IPS DF 6.9 (cell line): Measurements from ENCODE around the gene TEX10.

Experiments
- DNase-seq: peaks from one replicate; pipeline ENCODE4 v3.0.0-alpha.2; 2013; ENCODE audit warnings: low read depth, low spot score
- H3K27ac ChIP-seq: one replicate; pipeline ENCODE4 v1.5.1; 2013; ENCODE audit warnings: low read length, control low read depth
- H3K27me3 ChIP-seq: 2 replicates; pipeline ENCODE4 v1.6.1; 2013; ENCODE audit warnings: mild to moderate bottlenecking, low read length; ENCODE audit not compliant: control insufficient read depth, insufficient read depth
- H3K36me3 ChIP-seq: 2 replicates; pipeline ENCODE4 v1.6.1; 2013; ENCODE audit warnings: low read length; ENCODE audit not compliant: control insufficient read depth, insufficient read depth
- H3K4me1 ChIP-seq: 2 replicates; pipeline ENCODE4 v1.6.1; 2013; ENCODE audit warnings: low read length; ENCODE audit not compliant: control insufficient read depth, insufficient read depth
- H3K4me3 ChIP-seq: 2 replicates; pipeline ENCODE4 v1.5.1; 2013; ENCODE audit warnings: mild to moderate bottlenecking, low read length
- H3K9me3 ChIP-seq: 2 replicates; pipeline ENCODE4 v1.6.1; 2013; ENCODE audit warnings: low read length, inconsistent platforms; ENCODE audit not compliant: control insufficient read depth, insufficient read depth
- WGBS: extraction: QIAGEN DNeasy Blood & Tissue Kit; methylation state at CpG from one replicate; pipeline ENCODE4 v1.1.7; 2013; ENCODE audit warnings: mixed read lengths, missing lambda C conversion rate; ENCODE audit not compliant: insufficient read length, insufficient coverage; 5-methylcytosine and 5-hydroxymethylcytosine counted together

Gene TEX10

GRCh38 chr9:100290714-100291113 lies 62.0 kb downstream of the TEX10 start:
- Histone ChIP-seq H3K36me3 (no peaks in the 10 kb centered on the region), H3K4me1 (no peaks in the 10 kb centered on the region), H3K9me3 (no peaks in the 10 kb centered on the region; the same call in 1 of the 2 replicates), H3K27ac (no peak overlapping the region), H3K4me3 (no peak overlapping the region), H3K27me3 (no peaks in the 10 kb centered on the region)
- no peak for DNase-seq
- WGBS, result no CpG with 5 or more reads among the region's 4 CpGs

- H3K36me3 ChIP-seq, result no peaks in the 10 kb centered on the region
- no peaks in the 10 kb centered on the region for H3K4me1 ChIP-seq
- WGBS, result no CpG with 5 or more reads among the region's 5 CpGs
- H3K9me3 ChIP-seq, result no peaks in the 10 kb centered on the region; the same call in 1 of the 2 replicates
- no peaks in the 10 kb centered on the region for H3K27me3 ChIP-seq
- H3K27ac ChIP-seq, result no peak overlapping the region
- DNase-seq, result no peak
- H3K4me3 ChIP-seq, result no peak overlapping the region
Observed at GRCh38 chr9:100287186-100287585, 65.6 kb downstream of the TEX10 start.

GRCh38 chr9:100286257-100286656 lies 66.5 kb downstream of the TEX10 start:
- no peaks in the 10 kb centered on the region for H3K36me3 ChIP-seq
- WGBS, result no CpG with 5 or more reads among the region's 6 CpGs
- H3K27ac ChIP-seq, result no peak overlapping the region

GRCh38 chr9:100285601-100286000 lies 67.1 kb downstream of the TEX10 start:
- no peak overlapping the region for H3K4me3 ChIP-seq
- H3K36me3 ChIP-seq, result no peaks in the 10 kb centered on the region
- DNase-seq, result no peak
- WGBS, result no CpG with 5 or more reads among the region's 7 CpGs
- H3K4me1 ChIP-seq, result no peaks in the 10 kb centered on the region
- no peaks in the 10 kb centered on the region; the same call in 1 of the 2 replicates for H3K9me3 ChIP-seq
- H3K27me3 ChIP-seq, result no peaks in the 10 kb centered on the region
- H3K27ac ChIP-seq, result no peak overlapping the region

More at GRCh38 chr9:100286257-100286656, 66.5 kb downstream of the TEX10 start:
- H3K9me3 ChIP-seq, result no peaks in the 10 kb centered on the region; the same call in 1 of the 2 replicates
- H3K27me3 ChIP-seq, result no peaks in the 10 kb centered on the region
- DNase-seq, result no peak
- H3K4me1 ChIP-seq, result no peaks in the 10 kb centered on the region
- H3K4me3 ChIP-seq, result no peak overlapping the region

- no peaks in the 10 kb centered on the region for H3K4me1 ChIP-seq
- no peaks in the 10 kb centered on the region for H3K36me3 ChIP-seq
- H3K4me3 ChIP-seq, result no peak overlapping the region
- no peaks in the 10 kb centered on the region; the same call in 1 of the 2 replicates for H3K9me3 ChIP-seq
- no peaks in the 10 kb centered on the region for H3K27me3 ChIP-seq
- no peak overlapping the region for H3K27ac ChIP-seq
- no peak for DNase-seq
Observed at GRCh38 chr9:100285080-100285479, 67.7 kb downstream of the TEX10 start.

GRCh38 chr9:100284247-100284646 lies 68.5 kb downstream of the TEX10 start:
- no peak for DNase-seq
- Histone ChIP-seq H3K27ac (no peak overlapping the region), H3K27me3 (no peaks in the 10 kb centered on the region), H3K9me3 (no peaks in the 10 kb centered on the region; the same call in 1 of the 2 replicates), H3K36me3 (no peaks in the 10 kb centered on the region), H3K4me1 (no peaks in the 10 kb centered on the region), H3K4me3 (no peak overlapping the region)
- no CpG with 5 or more reads among the region's 7 CpGs for WGBS

GRCh38 chr9:100282388-100282719 lies 70.4 kb downstream of the TEX10 start:
- H3K27ac ChIP-seq, result no peak overlapping the region
- no peak for DNase-seq
- no peaks in the 10 kb centered on the region for H3K4me1 ChIP-seq
- H3K36me3 ChIP-seq, result no peaks in the 10 kb centered on the region
- H3K4me3 ChIP-seq, result no peak overlapping the region
- no peaks in the 10 kb centered on the region for H3K9me3 ChIP-seq
- H3K27me3 ChIP-seq, result no peaks in the 10 kb centered on the region
- no CpG with 5 or more reads among the region's 4 CpGs for WGBS

GRCh38 chr9:100281676-100282387 lies 70.9 kb downstream of the TEX10 start:
- Histone ChIP-seq H3K4me3 (no peak overlapping the region), H3K36me3 (no peaks in the 10 kb centered on the region), H3K4me1 (no peaks in the 10 kb centered on the region), H3K9me3 (no peaks in the 10 kb centered on the region), H3K27ac (no peak overlapping the region), H3K27me3 (no peaks in the 10 kb centered on the region)
- DNase-seq, result no peak
- no CpG with 5 or more reads among the region's 7 CpGs for WGBS

- no CpG with 5 or more reads among the region's 2 CpGs for WGBS
Observed at GRCh38 chr9:100281066-100281465, 71.7 kb downstream of the TEX10 start.

GRCh38 chr9:100277166-100277979 lies 75.4 kb downstream of the TEX10 start:
- Histone ChIP-seq H3K9me3 (no peaks in the 10 kb centered on the region), H3K27ac (no peak overlapping the region), H3K4me3 (no peak overlapping the region), H3K4me1 (no peaks in the 10 kb centered on the region), H3K27me3 (no peaks in the 10 kb centered on the region), H3K36me3 (no peaks in the 10 kb centered on the region)
- no peak for DNase-seq
- no CpG with 5 or more reads among the region's 5 CpGs for WGBS

More at GRCh38 chr9:100281066-100281465, 71.7 kb downstream of the TEX10 start:
- no peak overlapping the region for H3K27ac ChIP-seq
- DNase-seq, result no peak
- H3K9me3 ChIP-seq, result no peaks in the 10 kb centered on the region
- H3K4me3 ChIP-seq, result no peak overlapping the region
- H3K27me3 ChIP-seq, result no peaks in the 10 kb centered on the region
- no peaks in the 10 kb centered on the region for H3K4me1 ChIP-seq
- H3K36me3 ChIP-seq, result no peaks in the 10 kb centered on the region
